DOHH2 (cell line): ENCODE data around the gene PDE1C.

Source experiments
- CTCF ChIP-seq: fragments of 200-600 bp; sonication (generic); IDR thresholded peaks from one replicate; pipeline ENCODE4 v1.5.1; 2014; ENCODE audit warnings: antibody characterized with exemption, mild to moderate bottlenecking, low read depth, low read length; ENCODE audit not compliant: poor library complexity, severe bottlenecking
- EZH2phosphoT487 ChIP-seq: fragments of 200-600 bp; sonication (generic); IDR thresholded peaks from 2 replicates; pipeline ENCODE4 v1.6.1; 2017; ENCODE audit warnings: borderline replicate concordance, mild to moderate bottlenecking, antibody characterized with exemption, low read length, moderate library complexity, mixed read lengths

DNA sequence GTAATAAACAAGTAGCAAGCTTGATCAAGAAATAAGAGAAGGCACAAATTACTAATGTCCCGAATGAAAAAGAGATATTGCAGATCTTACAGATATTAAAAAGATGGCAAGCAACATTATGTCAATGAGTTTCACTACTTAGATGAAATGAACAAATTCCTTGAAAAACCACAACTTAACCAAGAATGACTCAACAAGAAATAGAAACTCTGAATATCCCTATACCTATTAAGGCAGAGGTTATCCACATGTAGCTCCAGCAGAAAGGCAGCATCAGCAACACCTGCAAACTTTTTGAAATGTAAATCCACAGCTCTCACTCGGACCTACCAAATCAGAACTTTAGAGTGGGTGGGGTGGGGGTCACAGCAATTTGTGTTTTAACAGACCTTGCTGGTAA lies 33.6 kb downstream of the PDE1C start:
- TF ChIP-seq CTCF: no peak
- TF ChIP-seq EZH2phosphoT487: no peak
